HG02970 (cell line): ENCODE data around the gene FUBP3.

Source experiments
- ATAC-seq: cut with Tn5 transposase; IDR thresholded peaks from one replicate; pipeline ENCODE4 v1.9.1; 2021; ENCODE audit warnings: mild to moderate bottlenecking, moderate library complexity, moderate number of reproducible peaks; ENCODE audit not compliant: unreplicated experiment, low FRiP score

FUBP3 gene

DNA sequence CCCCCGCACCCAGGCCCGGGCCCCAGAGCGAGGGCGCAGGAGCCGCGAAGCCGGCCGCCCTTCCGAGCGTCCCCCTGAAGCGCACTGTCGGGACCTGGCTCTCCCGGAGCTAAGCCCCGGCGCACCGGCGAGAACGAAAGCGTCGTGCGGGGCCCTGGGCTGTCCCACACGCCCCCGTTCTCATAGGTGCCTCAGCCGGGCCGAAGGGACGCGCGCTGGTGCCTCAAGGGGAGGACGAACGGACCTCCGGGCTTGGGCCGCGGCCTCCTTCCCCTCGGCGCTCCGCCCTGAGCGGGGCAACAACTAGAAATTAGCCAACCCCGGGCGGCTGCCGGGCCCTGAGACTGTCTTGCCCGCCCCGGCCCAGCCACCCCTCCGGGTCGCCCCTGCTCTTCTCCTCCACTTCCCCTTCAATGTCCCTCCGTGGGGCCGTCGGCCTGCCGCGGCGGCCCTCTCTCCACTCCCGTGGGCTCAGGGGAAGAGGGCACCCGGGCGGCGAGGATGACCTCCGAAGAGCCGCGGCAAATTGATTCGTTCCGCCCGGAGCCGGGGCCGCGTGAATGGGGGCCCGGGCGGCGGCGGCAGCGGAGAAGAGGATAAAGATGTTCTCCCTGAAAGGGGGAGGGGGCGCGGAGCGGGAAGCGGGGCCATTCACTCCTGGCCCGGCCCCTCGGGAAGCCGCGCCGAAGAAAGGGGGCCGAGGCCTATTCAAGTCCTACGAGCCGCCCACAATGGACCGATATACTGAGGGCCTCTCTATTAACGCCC lies 81.5 kb downstream of the FUBP3 start:
- ATAC-seq: no peak

DNA sequence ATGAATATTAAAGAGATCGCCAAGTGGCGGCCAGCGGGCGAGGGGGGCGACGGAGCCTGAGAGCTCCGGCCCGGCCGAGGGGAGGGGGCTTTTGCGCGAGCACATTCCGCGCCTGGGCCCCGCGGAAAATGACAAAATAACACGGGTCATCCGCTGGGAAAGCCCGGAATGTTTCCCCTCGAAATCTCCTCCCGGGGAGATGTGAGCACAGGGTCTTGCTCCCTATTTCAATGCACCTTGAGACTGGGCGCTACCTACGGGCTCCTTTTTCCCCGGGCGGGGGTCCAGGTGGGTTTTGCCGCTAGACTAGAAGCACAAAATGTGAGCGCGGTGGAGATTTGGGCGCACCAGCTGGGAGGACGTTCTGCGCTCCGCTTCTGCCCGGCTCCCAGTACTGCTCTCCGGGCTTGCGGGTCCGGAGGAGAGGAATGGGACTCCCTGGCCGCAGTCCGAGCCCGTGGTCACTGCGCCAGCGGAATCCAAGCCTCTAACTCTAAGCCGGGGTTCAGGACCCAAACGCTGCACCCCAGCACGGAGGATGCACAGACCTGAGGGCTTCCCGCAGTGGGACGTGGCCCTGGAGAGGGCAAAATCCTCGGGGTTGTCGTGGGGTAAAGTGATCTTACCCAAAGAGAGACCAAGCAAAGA lies 82.2 kb downstream of the FUBP3 start:
- ATAC-seq: no peak

DNA sequence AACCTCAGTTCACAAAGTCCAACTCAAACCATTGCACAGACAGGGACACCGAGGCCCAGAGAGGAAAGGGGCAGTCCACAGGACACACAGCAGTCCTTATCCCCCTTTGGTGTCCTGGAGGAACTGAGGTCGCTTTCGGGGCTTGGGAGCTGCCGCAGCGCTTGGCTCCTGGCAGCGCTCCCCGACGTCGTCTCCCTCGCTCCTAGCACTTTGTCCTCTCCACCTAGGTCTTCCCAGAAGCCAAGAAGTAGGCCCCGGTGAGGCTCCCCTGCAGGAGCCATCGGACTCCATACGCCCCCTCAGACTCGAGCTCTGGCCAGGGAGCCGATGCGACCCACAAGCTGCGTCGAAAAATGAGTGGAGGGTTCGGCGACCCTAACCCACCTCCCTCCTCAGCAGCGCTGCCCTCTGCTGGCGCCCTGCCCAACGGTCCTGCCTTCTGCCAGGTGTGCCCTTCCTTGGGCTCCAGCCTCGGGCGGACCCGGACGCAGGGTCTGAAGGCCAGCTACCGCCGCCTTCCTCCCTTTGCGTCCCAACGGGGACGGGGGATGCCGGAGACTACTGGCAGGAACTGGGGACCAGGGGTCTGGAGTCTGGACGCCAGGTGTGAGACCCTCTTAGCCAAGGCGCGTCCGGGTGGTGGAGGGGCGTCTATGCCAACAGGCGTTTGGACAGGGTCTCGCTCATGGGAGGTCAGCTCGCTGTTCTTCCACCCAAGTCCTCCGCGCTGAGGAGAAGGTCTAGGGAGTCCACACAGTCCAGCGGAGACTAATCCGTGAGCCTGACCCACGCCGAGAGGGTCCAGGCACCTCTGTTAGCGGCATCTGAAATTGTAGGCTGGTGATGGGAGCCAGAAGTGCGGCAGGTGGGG lies 83.0 kb downstream of the FUBP3 start:
- no peak for ATAC-seq

DNA sequence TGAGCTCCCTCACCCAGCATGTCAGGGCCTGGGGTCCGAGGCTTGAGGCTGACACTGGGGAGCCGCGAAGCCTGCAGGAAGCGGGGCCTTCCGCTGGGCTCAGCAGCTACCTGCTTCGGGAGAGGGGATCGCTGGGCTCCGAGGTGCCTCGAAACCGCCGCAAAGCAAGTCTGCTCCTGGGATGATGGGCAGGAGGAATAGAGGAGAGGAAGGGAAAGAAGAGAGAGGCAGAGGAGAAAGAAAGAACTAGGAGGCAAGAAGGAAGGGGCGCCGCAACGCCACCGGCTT lies 83.5 kb downstream of the FUBP3 start:
- no peak for ATAC-seq

DNA sequence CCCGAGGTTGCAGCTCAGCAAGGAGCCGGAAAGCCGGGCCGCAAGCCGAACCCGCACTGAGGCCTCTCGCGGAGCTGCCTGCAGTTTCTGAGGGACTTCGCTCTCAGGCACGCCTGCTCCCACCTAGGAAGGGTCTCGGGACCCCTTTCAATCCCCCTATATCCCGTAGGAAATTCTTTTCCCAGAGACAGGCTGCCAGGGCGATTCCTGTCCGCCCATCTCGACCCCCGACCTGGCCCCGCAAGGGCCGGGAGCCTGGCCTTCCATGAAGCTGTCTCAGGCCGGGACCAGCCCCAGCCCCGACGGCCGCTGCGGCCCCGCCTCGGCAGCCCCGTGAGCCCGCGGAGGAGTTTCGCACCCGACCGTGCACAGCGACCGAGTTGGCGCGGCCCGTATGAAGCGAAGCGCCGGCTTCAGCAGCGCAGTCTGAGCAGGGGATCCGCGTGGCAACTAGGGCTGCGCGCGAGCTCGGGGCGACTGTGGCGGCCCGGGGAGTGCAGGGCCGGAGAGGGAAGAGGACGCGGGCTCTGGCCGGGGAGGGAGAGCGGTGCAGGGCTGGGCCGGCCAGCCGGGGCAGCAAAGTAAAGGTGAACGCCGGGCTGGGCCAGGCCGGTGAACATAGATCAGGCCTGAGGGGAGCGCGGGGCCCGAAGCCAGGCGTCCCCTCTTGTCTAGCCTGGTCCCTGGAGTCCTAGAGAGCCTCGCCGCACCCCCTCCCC lies 84.0 kb downstream of the FUBP3 start:
- ATAC-seq: no peak

DNA sequence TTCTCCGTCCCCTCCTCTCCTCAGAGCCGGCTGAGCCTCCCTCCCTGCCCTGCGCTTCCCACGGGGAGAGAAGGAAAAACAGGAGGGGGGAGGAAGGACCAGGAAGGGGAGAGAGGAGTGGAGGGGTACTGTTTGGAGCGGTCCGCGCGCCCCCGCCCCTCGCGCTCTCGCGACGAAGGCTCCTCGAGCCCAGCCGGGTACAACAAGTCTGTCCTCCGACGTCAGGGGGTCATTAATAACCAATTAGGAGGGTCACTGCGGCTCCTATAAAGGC lies 84.5 kb downstream of the FUBP3 start:
- ATAC-seq: no peak

DNA sequence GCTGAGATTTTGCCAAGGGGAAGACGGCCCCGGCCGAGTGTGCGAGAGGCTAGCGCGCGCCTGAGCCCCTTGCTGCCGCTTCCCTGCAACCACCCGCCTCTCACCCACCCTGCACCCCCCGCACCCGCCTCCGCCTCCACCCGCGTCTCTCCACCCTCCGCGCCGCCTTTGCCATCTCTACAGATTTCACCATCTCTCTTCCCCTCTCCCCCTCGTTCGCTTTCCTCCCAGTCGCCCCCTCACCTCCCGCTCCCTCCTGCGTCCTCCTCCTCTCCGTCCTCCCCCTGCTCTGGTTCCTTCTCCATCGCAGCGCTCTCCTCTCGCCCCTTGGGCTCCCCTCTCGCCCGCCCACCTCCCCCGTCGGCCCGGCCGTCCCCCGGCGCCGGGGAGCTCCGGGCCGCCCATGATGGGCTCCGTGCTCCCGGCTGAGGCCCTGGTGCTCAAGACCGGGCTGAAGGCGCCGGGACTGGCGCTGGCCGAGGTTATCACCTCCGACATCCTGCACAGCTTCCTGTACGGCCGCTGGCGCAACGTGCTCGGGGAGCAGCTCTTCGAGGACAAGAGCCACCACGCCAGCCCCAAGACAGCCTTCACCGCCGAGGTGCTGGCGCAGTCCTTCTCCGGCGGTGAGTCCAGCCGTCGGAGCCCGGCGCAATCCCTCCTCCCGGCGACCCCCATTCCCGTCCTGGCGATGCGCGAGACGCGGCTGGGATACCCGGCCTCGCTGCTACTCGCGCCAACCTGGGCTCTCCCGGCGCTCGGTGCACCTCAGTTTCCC lies 85.1 kb downstream of the FUBP3 start, which contains the start of gene PRDM12:
PRDM12 (plus strand) TSS at position 344 of the 778 bp plus-strand sequence; CDS start at position 404, 60 bp downstream.
- no peak for ATAC-seq

DNA sequence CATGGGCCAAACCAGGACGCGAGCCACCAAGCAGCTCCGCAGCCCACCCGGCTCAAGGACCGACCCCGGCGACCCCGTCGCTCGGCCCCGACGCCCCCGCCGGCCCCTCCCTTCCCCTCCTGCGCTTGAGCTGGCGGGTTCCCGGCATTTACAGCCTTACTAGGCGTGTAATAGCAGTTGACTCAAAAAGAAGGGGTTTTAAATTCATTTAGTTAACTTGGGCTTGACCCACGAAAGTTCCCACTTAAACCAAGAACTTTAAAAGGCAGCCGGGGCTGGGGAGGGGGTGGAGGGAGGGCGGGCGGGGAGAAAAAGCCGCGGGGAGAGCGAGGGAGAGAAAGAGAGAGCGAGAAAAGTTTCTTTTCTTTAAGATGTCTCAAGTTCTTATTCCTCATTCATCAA lies 85.7 kb downstream of the FUBP3 start:
- no peak for ATAC-seq

DNA sequence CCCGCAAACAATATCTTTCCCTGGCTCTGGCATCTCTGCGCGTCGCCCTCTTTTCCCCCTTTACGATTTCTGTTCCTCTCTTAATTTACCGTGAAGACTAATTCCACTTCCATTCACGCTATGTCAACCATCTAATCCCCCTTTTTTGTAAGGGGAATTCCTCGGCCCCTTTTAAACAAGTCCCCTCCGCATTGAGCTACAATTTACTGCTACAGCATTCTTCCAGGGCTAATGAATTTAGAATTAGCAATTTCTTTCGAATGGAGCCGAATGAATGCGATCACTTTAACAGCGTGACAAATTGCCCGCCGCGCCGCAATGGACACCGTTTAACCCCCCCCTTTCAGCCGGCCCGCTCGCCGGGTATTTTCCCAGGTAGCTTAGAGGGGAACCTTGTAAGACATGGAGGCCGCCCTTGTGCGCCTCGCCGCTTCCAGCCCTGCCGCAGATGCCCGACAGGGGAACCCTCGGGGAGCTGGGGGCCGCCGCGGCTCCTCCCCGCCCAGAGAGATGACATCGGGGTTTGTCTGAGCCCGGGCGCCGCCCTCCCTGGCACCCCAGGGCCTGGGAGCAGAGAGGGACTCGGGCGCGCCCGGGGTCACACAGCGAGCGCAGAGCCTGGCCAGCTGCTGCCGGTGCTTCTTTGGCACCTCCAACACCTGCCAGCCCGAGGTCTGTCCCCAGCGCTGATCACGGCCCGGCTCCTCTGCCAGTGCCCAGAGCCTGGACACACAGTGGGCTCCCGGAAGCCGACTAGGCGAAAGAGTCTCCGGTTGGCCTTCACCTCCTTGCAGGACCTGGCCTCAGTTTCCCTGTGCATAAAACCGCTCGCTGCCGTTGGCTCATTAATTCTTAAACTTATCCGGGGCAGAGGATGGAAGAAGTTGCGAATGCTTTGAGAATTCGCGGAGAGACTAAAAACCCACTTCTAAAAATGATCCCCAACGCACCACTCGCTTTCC lies 86.3 kb downstream of the FUBP3 start:
- no peak for ATAC-seq

DNA sequence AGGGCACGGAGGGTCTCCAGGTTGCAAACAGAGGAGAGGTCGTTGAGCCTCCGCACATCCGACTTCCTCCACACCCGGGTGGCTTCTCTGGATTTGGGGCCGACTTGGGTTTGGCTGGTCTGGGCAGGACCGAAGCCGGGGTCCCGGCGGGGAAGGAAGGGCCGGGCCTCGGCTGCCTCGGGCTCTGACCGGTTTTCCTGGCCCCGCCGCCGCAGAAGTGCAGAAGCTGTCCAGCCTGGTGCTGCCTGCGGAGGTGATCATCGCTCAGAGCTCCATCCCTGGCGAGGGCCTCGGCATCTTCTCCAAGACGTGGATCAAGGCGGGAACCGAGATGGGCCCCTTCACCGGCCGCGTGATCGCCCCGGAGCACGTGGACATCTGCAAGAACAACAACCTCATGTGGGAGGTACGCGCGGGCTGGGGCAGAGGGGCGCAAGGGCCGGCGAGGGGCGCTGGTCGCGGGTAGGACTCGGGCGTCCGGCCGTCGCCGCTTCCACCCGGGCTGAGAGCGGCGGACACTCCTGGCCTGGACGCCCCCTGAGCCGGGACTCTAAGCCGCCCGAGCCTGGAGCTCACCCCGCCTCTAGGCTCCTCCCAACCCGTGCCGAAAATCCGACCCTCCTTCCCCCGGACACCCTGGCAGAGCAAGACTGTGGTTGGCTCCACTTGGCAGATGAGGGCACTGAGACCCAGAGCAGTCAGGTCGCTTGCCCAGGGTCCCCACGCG lies 87.2 kb downstream of the FUBP3 start:
- no peak for ATAC-seq

DNA sequence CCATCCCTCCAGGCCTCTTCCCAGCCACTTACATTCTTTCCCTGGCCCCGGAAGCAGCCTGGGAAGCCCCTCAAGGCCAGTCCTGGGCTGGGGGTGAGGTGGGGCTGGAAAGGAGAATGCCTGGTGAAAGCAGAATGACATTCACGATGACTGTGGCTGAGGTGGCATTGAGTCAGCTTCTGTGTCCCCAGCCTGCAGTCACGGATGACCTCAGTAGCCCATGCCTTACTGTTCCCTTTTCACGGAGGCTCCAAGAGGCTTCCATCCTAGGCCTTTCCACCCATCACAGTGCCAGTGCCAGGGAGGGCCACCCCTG lies 87.7 kb downstream of the FUBP3 start:
- no peak for ATAC-seq

DNA sequence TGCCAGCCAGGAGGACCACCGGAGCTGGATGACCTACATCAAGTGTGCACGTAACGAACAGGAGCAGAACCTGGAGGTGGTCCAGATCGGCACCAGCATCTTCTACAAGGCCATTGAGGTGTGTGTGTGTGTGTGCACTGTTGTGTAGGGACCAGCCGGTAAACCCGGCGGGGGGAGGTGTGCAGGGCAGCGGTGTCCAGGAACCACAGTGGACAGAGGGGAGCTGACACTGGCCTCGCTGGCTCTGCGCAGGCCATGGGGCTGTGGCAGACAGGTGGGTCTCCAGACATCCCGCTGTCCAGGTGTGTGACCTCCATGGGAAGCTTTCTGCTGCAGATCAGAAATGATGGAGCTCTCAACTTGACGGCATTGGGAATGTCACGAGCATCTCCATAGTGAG lies 88.8 kb downstream of the FUBP3 start:
- no peak for ATAC-seq

DNA sequence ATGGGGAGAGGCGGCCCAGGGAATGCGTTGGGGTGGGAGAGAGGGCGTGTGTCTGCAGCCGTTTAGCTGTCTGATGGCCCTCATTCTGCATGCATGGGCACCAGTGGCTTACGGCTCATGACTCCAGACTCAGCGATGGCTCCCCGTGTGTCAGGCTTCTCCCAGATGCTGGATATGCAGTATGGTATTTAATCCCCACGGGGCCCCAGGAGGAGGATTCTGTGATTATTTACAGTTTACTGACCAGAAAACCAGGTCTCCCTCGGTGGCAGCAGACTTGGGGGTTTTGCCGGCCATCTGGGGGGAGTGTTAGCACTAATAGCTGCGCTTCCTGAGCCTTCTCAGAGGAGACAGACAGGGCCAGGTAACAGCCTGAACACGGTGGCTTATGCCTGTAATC lies 89.3 kb downstream of the FUBP3 start:
- no peak for ATAC-seq

DNA sequence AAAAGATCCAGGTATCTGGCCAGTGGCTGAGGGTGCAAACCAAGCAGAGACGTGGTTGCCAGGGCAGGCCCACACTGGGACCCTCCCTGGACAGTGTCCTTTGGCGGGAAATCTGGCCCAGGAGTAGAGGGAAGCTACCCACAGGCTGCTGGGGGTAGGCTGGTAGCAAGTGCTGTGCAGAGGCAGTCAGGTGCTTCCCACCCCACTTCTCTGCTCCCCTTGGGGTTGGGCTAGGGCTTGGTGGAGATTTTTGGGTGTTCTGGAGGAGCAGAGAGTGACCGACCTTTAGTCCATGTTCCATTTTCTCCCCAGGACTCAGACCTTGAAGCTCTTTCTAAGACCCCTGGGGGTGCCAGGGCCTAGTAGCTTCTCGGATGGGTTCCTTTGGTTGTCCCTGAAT lies 90.6 kb downstream of the FUBP3 start:
- no peak for ATAC-seq

DNA sequence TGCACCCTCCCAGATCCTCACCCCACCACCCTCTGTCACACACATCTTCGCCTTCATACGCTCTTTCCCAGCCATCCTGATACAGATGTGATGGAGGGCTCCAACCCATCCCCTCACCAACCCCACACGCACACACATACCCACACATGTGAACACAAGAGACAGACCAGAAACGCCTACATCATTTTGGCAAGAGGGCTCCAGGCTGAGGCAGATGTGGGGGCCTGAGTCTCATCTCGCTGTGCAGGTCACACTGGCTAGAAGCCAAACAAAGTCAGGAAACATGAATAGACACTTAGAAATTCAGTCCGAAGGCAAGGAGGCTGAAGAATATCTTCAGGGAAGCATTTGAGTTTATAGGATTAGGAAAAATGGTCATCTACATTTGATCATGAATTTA lies 91.3 kb downstream of the FUBP3 start:
- no peak for ATAC-seq

DNA sequence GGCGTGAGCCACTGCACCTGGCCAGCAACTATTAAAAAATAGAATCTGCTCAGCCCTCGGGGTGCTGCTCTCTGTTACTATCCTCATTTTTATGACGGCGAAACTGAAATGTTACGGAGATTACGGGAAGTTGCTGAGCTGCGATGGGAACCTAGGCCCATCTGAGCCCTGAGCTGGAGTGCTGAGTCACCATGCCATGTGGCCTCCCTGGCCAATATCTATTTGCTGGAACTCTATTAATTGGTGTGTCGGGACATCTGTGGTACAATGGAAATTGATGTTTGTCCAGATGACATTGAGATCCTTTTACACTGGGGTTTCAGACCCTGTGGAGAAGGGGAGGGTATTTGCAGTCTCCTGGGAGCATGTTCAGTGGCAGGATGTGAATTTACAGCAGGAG lies 93.1 kb downstream of the FUBP3 start:
- no peak for ATAC-seq

DNA sequence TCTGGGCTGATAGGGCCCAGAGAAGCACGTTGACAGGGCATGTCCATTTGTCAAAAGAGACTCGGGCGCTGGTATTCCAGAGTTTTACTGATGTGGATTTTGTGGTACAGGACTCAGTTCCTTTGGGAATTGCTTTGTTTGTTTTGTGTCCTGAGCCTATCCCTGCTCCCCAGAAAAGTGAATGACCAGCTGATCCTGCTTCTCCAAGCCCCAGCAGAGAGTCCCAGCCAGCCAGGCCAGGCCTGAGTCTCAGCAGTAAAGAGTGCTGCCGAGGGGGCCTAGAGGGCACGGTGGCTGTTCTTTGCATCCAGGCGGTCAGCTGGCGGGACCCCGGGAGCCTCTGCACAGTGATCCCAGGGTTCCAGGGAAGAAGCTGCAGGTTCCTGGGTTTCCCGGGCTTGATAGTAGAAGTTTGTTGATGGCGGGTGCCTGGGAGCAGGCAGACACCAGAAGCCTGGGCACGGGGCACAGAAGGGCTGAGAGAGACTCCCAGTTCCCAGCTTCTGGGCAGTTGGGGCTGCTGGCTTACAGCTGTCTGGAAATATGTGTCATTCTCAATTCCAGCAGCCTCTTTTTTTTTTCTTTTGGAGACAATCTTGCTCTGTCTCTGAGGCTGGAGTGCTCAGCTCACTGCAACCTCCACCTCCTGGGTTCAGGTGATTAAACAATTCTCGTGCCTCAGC lies 93.7 kb downstream of the FUBP3 start:
- ATAC-seq: no peak

DNA sequence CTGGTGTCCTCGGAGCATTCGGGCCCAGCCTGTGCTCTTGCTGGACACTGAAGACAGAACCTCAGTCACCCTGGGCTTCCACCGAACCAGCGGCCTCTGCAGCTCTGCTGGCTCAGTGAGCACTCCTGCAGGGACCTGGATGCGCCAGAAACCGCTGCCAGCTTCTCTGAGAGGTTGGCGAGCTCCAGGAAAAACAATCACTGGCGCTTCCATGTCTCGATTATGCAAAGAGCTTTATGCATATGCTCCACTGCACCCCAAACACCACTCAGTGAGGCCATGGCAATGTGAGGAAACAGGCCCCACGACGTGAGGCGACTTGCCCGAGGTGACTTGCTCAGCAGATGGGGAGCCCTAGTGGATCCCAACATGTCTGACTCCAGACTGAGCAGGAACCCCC lies 96.0 kb downstream of the FUBP3 start:
- ATAC-seq: no peak
